Measurements from ENCODE around the gene ZNF331. TPM values are rescaled to one million over a fixed set of nuclear protein-coding genes. Genes with fewer than 3 reads are reported as not detected.
A peak's percentile ranks its signal among the peaks of the same experiment; 100 is the strongest.

Gene ZNF331
- total RNA-seq, 2 experiments from 2014 or later, result 20.8 to 23.1 TPM

DNA sequence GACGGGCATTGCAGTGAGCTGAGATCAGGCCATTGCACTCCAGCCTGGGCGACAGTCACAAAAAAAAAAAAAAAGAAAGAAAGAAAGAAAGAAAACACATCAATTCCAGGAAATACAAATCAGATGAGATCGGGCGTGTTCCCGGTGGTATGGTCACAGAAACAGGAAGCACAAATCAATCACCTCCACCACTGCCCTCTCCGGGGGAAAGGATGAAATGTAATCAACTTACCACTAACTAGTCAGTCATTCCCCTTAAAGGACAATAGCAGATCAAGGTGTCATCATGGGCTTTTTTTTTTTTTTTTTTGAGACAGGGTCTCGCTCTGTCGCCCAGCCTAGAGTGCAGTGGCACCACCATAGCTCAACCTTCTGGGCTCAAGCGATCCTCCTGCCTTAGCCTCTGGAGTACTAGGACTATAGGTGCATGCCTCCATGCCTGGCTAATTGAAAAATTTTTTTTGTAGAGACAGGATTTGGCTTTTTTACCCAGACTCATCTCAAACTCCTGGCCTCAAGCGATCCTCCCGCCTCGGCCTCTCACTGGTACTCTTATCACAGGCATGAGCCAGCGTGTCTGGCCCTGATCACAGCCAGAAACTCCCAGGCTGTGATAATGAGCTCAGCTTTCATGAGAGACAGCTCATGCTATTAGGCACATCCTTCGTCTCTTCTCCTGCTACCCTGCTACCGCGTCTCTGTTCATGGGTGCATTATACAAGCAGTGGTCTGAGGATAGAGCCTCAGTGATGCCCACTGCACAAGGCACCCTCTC is 87.0 kb downstream of the ZNF331 start:
- Mint-ChIP-seq H3K36me3 (no peaks in the 10 kb centered on the region), H3K27me3 (no peaks in the 10 kb centered on the region), H3K4me3 (no peak overlapping the region), H3K27ac (no peak overlapping the region), H3K4me1 (ENCODE audit: low read depth) (no peaks in the 10 kb centered on the region), H3K9me3 (no peaks in the 10 kb centered on the region)
- POLR2A ChIA-PET, result no interaction called here
- CTCF ChIA-PET, result no interaction called here
- intact Hi-C loops (cut with micrococcal nuclease), result no loop called here
- peak; percentile 15 for DNase-seq

DNA sequence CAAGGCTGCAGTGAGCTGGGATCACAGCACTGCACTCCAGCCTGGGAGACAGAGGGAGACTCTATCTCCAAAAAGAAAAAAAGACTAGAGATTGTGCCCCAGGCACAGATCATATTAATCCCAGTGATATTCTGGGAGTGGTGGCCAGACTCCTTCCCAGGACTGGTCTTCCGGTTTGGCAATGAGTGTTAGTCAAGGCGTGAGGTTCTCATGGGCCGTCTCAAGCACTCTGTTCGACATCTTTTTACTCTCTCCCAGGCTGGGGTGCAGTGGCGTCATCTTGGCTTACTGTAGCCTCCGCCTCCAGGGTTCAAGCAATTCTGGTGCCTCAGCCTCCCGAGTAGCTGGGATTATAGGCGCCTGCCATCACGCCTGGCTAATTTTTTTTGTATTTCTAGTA is 88.5 kb downstream of the ZNF331 start:
- CTCF ChIA-PET, result no interaction called here
- intact Hi-C loops (cut with micrococcal nuclease), result no loop called here
- H3K9me3 Mint-ChIP-seq, result no peaks in the 10 kb centered on the region
- no peak overlapping the region for H3K27ac Mint-ChIP-seq
- H3K27me3 Mint-ChIP-seq, result no peaks in the 10 kb centered on the region
- POLR2A ChIA-PET, result no interaction called here
- no peak overlapping the region for H3K4me3 Mint-ChIP-seq
- H3K4me1 Mint-ChIP-seq (ENCODE audit: low read depth), result no peaks in the 10 kb centered on the region
- no peak for DNase-seq
- H3K36me3 Mint-ChIP-seq, result no peaks in the 10 kb centered on the region

DNA sequence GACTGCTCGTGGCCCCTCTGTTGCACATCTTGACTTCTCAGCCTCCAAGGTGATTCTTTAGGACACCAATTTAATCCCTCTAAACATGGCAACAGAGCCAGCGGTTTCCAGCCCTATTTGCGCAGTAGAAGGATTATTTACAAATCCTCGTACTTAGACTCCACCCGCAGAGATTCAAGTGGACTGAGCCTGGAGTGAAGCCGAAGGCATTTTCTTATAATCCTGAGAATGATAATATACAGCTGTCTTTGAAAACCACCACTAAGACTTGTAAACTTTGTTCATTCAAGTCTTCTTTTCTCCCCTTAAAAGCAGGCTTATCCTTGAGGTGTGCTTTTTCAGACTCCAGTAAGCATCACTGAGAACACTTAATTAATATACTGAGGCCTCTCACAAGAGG is 89.0 kb downstream of the ZNF331 start:
- no peaks in the 10 kb centered on the region for H3K27me3 Mint-ChIP-seq
- POLR2A ChIA-PET, result no interaction called here
- intact Hi-C loops (cut with micrococcal nuclease), result no loop called here

More for the DNA sequence above, 89.0 kb downstream of the ZNF331 start:
- H3K4me1 Mint-ChIP-seq (ENCODE audit: low read depth), result no peaks in the 10 kb centered on the region
- DNase-seq, result no peak
- H3K4me3 Mint-ChIP-seq, result no peak overlapping the region
- CTCF ChIA-PET, result no interaction called here
- no peaks in the 10 kb centered on the region for H3K36me3 Mint-ChIP-seq
- H3K9me3 Mint-ChIP-seq, result no peaks in the 10 kb centered on the region
- no peak overlapping the region for H3K27ac Mint-ChIP-seq

Other genes starting within 250 kb of the ZNF331 start
- gene ZNF845, start 204.4 kb upstream of the ZNF331 start, total RNA-seq, result 1 to 10 TPM; 5.7 to 5.8 TPM
- 10 to 100 TPM; 14.5 to 19.9 TPM for gene ZNF525, start 172.4 kb upstream of the ZNF331 start, total RNA-seq
- gene ZNF765, start 143.0 kb upstream of the ZNF331 start, total RNA-seq, result 1 to 10 TPM; 8.2 to 8.7 TPM
- 10 to 100 TPM; 10.6 to 11.3 TPM for gene ZNF761, start 106.2 kb upstream of the ZNF331 start, total RNA-seq
- gene ZNF813, start 70.4 kb upstream of the ZNF331 start, total RNA-seq, result 1 to 10 TPM; 4.6 to 5.5 TPM
- gene DPRX, start 93.9 kb downstream of the ZNF331 start, total RNA-seq, result not detected

Measured in activated CD4-positive, alpha-beta memory T cell treated with anti-CD3 and anti-CD28 coated beads for 36 hours (primary cell).